Amniotic epithelial cell (primary cell): ENCODE results near the gene SLC7A5.
"Not testable (repeated sequence)": the region's sequence is repeated elsewhere in the genome, so short reads cannot be mapped to it uniquely, and the experiment has no call there.

Experiments
- DNase-seq: peaks from one replicate; pipeline ENCODE4 v3.0.0-alpha.2; 2010; ENCODE audit warnings: low read depth

SLC7A5 gene

DNA sequence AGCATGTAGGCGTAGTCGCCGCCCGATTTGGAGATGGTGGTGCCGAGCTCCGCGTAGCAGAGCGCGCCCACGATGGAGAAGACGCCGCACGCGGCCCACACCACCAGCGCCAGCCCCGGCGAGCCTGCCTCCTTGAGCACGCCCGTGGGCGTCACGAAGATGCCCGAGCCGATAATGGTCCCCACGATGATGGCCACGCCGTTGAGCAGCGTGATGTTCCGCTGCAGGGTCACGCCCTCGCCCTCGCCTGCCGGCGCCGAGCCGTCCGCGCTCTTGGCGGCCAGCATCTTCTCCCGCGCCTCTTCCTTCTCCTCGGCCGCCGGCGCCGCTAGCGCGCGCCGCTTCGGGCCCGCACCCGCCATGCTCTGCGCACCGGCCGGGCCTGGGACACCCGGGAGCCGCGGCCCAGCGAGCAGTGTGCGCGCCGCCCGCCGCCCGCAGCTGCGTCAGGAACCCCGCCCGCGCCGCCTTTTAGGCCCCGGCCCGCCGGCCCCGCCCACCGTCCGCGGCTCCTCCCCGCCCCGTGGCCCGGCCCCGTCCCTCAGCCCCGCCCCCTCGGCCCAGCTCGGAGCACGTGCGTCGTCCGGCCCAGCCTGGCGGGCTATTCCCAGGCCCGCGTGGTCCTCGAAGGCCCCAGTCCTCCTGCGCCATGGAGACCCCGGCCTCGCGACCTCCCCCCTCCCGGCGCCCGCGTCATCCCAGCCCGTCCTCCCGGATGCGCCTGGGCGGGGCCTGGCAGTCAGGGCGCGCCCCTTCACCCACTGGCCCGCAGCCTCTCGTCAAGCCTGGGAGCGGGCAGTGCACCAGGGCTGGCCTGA lies at the start of gene SLC7A5:
SLC7A5 (minus strand) TSS at position 447 of the 818 bp plus-strand sequence; CDS start at position 362, 85 bp downstream.
- DNase-seq = peak; percentile 39

- DNase-seq = no peak
These were observed 49.0 kb upstream of the SLC7A5 start for GRCh38 chr16:87918338-87918737.

GRCh38 chr16:87917503-87917902 lies 48.2 kb upstream of the SLC7A5 start:
- no peak for DNase-seq

- DNase-seq = no peak
These were observed 45.5 kb upstream of the SLC7A5 start for GRCh38 chr16:87914812-87915211.

GRCh38 chr16:87914021-87914725 lies 44.9 kb upstream of the SLC7A5 start:
- not testable (repeated sequence) for DNase-seq

DNA sequence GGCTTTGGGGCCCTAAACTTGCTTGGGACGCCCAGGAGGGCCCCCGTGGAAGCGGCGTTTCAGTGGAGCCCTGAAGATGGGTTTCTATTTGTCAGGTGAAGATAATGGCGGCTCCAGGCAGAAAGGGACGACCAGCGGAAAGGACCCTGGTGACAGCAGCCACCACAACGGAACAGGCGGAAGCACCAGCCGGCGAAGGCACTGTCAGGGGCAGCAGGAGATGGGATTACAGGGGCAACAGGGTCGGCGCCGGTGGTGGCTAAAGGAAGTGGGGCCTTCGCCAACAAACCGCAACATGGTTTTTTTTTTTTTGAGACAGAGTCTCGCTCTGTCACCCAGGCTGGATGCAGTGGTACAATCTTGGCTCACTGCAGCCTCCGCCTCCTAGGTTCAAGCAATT lies 43.4 kb upstream of the SLC7A5 start:
- DNase-seq = not testable (repeated sequence)

- not testable (repeated sequence) for DNase-seq
These were observed 41.9 kb upstream of the SLC7A5 start for GRCh38 chr16:87911106-87911763.

DNA sequence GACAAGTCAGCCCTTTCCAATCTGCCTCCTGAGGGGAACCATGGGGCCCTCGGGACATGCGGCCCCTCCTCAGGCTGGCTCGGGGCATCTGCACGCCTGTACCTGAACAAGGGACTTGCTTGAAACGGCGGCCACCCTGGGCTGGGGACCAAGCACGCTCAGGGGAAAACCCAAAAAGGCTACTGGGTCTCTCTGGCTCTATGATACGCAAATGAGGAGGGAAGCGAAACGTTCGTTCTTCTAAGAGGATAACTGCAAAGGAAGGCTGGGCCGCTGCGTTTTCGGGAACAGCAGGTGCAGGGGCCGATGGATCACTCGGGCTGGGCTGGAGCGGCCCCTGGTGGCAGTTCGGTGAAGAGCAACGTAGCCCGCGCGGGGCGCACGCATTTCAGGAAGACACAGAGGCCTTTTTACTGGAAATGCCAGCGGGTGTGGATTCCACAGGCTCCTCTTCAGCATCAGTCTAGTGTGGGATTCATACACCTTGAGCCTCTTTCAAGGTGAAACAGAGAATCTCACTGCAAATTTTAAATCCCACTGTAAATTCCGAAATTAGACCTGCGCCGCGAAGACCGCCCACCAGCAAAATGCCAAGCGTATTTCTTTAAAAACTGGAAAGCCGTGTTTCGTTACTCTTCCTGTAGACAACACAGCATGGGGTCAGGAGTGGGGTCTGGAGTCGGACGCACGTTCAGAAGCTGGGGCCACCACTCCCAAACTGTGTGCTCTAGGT lies 40.1 kb upstream of the SLC7A5 start:
- DNase-seq = peak; percentile 18

DNA sequence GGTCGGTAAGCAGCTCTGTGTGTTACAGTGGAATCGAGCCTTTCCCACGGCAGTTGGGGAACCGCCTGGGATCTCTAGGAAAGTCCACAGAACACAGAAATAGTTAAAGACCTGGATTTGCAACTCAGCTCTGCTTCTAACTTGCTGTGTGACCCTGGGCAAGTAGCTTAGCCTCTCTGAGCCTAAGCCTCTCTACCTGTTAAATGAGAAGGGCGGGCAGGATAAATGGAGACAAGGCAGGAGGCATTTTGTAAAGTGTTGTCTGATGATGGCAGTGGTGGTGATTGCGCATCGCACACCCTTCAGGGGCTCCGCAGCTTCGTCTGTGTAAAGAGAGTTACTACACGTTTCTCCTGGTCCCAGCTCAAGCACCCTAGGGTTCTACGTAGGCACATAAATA lies 38.8 kb upstream of the SLC7A5 start:
- not testable (repeated sequence) for DNase-seq

GRCh38 chr16:87905521-87905920 lies 36.2 kb upstream of the SLC7A5 start:
- DNase-seq = not testable (repeated sequence)

DNA sequence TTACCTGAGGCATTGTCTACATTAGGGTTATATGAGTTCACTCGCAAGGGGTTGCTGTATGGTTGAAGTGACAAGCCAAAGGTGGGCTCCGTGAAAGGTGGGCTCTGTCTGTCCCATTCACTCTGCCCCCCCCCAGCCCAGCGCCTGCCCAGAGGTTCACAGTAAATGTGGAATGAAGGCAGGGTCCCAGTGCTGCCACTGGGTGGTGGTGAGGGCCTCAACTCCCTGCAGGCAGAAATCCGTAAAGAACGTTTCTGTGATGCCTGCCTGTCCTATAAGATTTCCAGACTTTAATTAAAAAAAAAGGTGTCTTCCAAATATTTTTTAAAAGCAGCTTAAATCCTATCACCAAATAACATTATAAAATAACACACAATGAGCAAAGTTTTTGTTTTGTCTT lies 35.7 kb upstream of the SLC7A5 start:
- not testable (repeated sequence) for DNase-seq

GRCh38 chr16:87900489-87900888 lies 31.2 kb upstream of the SLC7A5 start:
- not testable (repeated sequence) for DNase-seq

- no peak for DNase-seq
These were observed 28.5 kb upstream of the SLC7A5 start for GRCh38 chr16:87897521-87898505.

DNA sequence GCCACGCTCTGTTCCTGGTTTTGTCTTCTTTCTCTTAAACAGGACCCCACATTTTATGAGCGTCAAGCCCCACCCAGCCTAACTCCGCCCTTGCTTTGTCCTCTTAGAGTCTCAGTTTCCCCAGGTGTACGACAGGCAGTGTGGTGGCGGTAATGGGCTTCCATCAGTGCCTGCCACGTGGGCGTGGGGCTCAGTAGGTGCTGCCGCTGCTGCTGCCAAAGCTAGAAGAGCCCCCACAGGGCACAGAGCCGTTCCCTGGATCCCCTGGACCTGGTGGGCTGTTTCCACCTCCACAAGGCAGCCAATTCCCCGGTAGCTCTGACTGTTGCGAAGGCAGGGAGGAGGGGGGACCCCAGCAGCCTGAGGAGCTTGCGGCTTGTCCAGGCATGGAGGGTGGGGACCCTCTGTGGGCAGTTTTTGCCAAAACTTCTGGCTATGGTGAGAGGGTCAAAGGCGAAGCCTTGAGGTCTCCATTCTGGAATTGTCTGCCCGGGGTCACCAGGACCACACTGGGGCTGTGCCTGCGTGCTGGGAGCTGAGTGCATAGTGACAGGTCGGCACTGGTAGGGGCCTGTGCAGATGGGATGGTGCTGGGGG lies 27.7 kb upstream of the SLC7A5 start:
- not testable (repeated sequence) for DNase-seq

GRCh38 chr16:87896176-87896890 lies 27.0 kb upstream of the SLC7A5 start:
- DNase-seq = not testable (repeated sequence)

DNA sequence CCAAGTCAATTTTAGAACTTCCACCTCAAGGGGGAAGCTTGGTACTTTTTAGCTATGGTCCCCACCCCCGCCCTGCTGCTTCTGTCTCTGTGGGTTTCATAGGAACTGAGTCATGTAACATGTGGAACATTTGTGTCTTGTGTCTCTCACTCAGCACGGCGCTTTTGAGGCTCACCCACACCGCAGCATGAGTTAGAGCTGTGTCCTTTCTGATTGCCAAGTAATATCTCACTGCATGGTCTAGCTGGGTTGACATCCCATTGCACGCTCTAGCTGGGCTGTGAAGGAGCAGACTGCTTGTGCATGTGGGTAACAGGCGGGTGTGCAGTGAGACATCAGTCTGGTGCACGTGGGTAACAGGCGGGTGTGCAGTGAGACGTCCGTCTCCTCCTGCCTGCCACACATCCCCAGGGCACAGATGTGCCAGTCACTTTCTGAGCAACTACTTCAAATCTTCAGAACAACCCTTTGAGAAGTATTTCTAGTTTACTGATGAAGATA lies 26.4 kb upstream of the SLC7A5 start:
- DNase-seq = peak; percentile 47

DNA sequence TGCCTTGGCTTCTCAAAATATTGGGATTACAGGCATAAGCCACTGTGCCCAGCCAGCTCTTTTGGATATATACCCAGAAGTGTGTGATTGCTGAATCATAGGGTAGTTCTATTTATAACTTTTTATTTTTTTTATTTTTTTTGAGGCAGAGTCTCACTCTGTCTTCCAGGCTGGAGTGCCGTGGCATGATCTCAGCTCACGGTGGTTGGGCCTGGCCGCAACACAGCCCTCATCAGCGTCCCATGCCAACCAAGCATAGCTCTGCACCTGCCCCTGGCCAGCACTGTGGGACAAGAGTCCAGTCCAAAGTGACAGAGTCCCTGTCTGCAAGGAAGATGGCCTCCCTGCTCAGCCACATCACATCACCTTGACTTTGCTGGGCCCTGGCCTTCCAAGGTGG lies 24.7 kb upstream of the SLC7A5 start:
- DNase-seq = not testable (repeated sequence)

- no peak for DNase-seq
These were observed 22.5 kb upstream of the SLC7A5 start for GRCh38 chr16:87891764-87892163.

GRCh38 chr16:87889762-87890161 lies 20.5 kb upstream of the SLC7A5 start:
- peak; percentile 10 for DNase-seq
